ENCODE results near the gene THBS4. TPM values are rescaled to one million over a fixed set of nuclear protein-coding genes. Genes with fewer than 3 reads are reported as not detected.
"Not testable (repeated sequence)": the region's sequence is repeated elsewhere in the genome, so short reads cannot be mapped to it uniquely, and the experiment has no call there.

Gene THBS4
- total RNA-seq, 2 donors from 2014 or later: 1.7 to 3.5 TPM

- Mint-ChIP-seq H3K27me3 (no peaks in the 10 kb centered on the region), H3K9me3 (no peaks in the 10 kb centered on the region), H3K27ac (peak overlapping the region; percentile 8), H3K4me1 (peaks cover 17% of the 10 kb centered on the region), H3K36me3 (ENCODE audit: low read depth) (no peaks in the 10 kb centered on the region), H3K4me3 (no peak overlapping the region)
- ATAC-seq (replicated peaks): no peak
These were observed 71.8 kb downstream of the THBS4 start for GRCh38 chr5:80106916-80107315.

DNA sequence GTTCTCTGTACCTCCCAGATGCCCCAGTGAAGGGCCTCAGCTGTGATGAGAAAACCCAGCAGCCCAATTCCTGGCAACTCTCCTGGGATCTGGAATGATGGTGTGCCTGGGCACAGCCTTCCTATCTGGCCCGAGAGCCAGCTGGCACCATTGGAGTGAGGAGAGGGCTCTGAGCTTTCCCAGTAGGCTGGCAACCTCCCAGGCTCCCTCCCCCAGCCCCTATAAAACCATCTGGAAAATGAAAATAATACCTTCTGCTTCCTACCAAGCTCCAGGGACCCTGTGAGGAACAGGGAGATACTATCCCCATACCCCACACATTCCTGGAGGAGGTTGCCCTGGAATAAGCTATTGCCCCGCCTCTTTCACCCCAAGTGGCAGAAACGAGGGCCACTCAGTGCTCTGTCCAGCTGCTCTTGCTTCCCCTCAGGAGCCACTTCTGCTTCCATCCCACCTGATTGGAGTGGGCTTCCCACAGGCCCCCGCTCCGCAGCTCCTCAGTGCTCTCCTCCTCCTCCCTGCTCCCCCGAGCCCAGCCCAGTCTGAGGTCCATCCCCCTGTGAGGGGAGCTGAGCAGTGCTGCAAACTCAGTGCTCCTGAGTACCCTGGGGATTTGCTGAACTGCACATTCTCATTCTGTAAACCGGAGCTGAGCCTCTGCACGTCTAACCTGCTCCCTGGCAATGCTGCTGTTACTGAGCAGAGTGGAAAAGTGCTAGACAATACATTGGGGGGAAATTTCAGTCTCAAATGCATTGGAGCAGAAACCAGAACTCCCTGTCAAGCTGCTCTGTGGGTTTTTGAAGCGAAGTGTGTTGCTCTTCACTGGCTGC lies 74.7 kb downstream of the THBS4 start:
- H3K36me3 Mint-ChIP-seq (ENCODE audit: low read depth): peaks cover 7% of the 10 kb centered on the region
- ATAC-seq (replicated peaks): no peak
- H3K4me3 Mint-ChIP-seq: no peak overlapping the region
- peak overlapping the region; percentile 50 for H3K27ac Mint-ChIP-seq
- no peaks in the 10 kb centered on the region for H3K9me3 Mint-ChIP-seq
- H3K27me3 Mint-ChIP-seq: no peaks in the 10 kb centered on the region
- peaks cover 10% of the 10 kb centered on the region for H3K4me1 Mint-ChIP-seq

GRCh38 chr5:80111376-80111990 lies 76.3 kb downstream of the THBS4 start:
- H3K27me3 Mint-ChIP-seq: not testable (repeated sequence)

GRCh38 chr5:80114860-80115259 lies 79.7 kb downstream of the THBS4 start:
- peaks cover 8% of the 10 kb centered on the region for H3K4me1 Mint-ChIP-seq
- ATAC-seq (replicated peaks): no peak
- H3K4me3 Mint-ChIP-seq: no peak overlapping the region
- H3K27ac Mint-ChIP-seq: no peak overlapping the region
- H3K9me3 Mint-ChIP-seq: no peaks in the 10 kb centered on the region
- H3K27me3 Mint-ChIP-seq: no peaks in the 10 kb centered on the region
- H3K36me3 Mint-ChIP-seq (ENCODE audit: low read depth): peaks cover 7% of the 10 kb centered on the region

More at GRCh38 chr5:80111376-80111990, 76.3 kb downstream of the THBS4 start:
- not testable (repeated sequence) for H3K4me1 Mint-ChIP-seq; H3K4me3 Mint-ChIP-seq; H3K36me3 Mint-ChIP-seq (ENCODE audit: low read depth); ATAC-seq (replicated peaks); H3K9me3 Mint-ChIP-seq
- peak overlapping the region; percentile 15 for H3K27ac Mint-ChIP-seq

DNA sequence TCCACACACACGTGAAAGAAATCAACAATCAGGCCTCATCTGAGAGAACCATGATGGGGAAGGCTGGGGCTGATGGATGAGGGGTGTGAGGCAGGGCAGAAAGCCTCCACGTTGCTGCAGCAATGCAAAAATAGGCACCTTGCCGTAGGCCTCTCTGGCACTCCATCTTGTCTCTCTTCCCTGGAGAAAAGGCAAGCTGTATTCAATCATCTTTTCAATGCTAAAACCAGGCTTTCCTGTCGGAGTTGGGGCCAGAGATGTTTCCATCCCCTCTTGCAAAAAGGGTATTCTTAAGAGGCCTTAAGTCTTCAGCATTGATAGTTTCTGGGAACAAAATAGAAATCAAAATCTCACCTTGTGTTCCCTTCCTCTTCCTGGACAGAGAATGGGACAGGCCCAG lies 80.9 kb downstream of the THBS4 start:
- Mint-ChIP-seq H3K4me1 (peaks cover 12% of the 10 kb centered on the region), H3K27me3 (no peaks in the 10 kb centered on the region), H3K9me3 (no peaks in the 10 kb centered on the region), H3K27ac (peak overlapping the region; percentile 51), H3K4me3 (no peak overlapping the region), H3K36me3 (ENCODE audit: low read depth) (peaks cover 7% of the 10 kb centered on the region)
- ATAC-seq (replicated peaks): no peak

DNA sequence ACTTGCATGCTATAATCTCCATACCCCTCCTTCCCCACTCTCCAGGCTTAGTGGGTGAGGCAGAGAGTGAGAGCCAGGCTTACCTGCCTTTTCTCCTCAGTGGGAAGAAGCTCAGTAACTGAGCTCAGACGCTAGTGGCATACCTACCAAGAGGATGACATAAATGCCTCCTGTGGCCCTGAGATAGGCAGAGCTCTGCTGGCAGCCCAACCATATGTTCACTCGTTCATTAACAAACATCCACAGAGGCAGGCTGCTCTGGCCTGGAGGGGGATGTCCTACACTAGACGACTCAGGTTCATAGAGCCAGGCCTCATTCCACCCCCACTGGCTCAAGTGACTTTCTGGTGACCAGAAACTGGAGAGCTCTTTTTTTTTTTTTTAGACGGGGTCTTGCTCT lies 81.3 kb downstream of the THBS4 start:
- Mint-ChIP-seq H3K27me3 (no peaks in the 10 kb centered on the region), H3K4me3 (peak overlapping the region; percentile 26), H3K36me3 (ENCODE audit: low read depth) (peaks cover 7% of the 10 kb centered on the region), H3K9me3 (no peaks in the 10 kb centered on the region), H3K4me1 (peaks cover 12% of the 10 kb centered on the region), H3K27ac (no peak overlapping the region)
- no peak for ATAC-seq (replicated peaks)

DNA sequence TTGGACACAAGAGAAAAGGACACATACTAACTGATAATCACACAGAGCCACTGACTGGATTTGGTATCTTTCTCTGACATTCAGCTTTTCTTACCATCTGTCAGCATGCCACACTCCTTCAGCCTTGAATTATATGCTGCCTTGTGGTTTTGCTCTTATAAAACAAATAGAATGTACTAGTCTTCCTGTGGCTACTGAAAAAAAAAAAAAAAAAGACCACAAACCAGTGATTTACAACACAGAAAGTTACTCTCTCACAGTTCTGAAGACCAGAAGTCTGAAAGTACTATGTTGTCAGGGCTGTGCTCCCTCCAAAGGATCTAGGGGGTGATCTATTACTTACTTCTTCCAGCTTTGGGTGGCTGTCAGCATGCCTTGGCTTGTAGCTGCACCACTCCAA lies 82.3 kb downstream of the THBS4 start:
- Mint-ChIP-seq H3K4me3 (no peak overlapping the region), H3K27ac (peak overlapping the region; percentile 14), H3K9me3 (no peaks in the 10 kb centered on the region), H3K4me1 (peaks cover 16% of the 10 kb centered on the region), H3K27me3 (no peaks in the 10 kb centered on the region), H3K36me3 (ENCODE audit: low read depth) (peaks cover 7% of the 10 kb centered on the region)
- ATAC-seq (replicated peaks): peak; percentile 75

- H3K27me3 Mint-ChIP-seq: no peaks in the 10 kb centered on the region
These were observed 84.2 kb downstream of the THBS4 start for GRCh38 chr5:80119372-80119771.

GRCh38 chr5:80122579-80122978 lies 87.4 kb downstream of the THBS4 start:
- peaks cover 34% of the 10 kb centered on the region for H3K4me1 Mint-ChIP-seq
- H3K9me3 Mint-ChIP-seq: no peaks in the 10 kb centered on the region
- no peak overlapping the region for H3K27ac Mint-ChIP-seq
- H3K27me3 Mint-ChIP-seq: no peaks in the 10 kb centered on the region
- ATAC-seq (replicated peaks): no peak
- H3K4me3 Mint-ChIP-seq: no peak overlapping the region
- H3K36me3 Mint-ChIP-seq (ENCODE audit: low read depth): peaks cover 11% of the 10 kb centered on the region

More at GRCh38 chr5:80119372-80119771, 84.2 kb downstream of the THBS4 start:
- Mint-ChIP-seq H3K4me1 (peaks cover 22% of the 10 kb centered on the region), H3K9me3 (no peaks in the 10 kb centered on the region), H3K36me3 (ENCODE audit: low read depth) (peaks cover 1% of the 10 kb centered on the region), H3K27ac (no peak overlapping the region), H3K4me3 (no peak overlapping the region)
- ATAC-seq (replicated peaks): no peak

GRCh38 chr5:80124121-80124918 lies 89.2 kb downstream of the THBS4 start:
- ATAC-seq (replicated peaks): no peak
- H3K9me3 Mint-ChIP-seq: no peaks in the 10 kb centered on the region
- H3K4me1 Mint-ChIP-seq: peaks cover 37% of the 10 kb centered on the region
- peaks cover 11% of the 10 kb centered on the region for H3K36me3 Mint-ChIP-seq (ENCODE audit: low read depth)
- no peak overlapping the region for H3K27ac Mint-ChIP-seq
- H3K27me3 Mint-ChIP-seq: no peaks in the 10 kb centered on the region
- H3K4me3 Mint-ChIP-seq: peak overlapping the region; percentile 71

GRCh38 chr5:80125022-80125961 lies 90.1 kb downstream of the THBS4 start:
- no peak for ATAC-seq (replicated peaks)
- Mint-ChIP-seq H3K4me1 (peaks cover 34% of the 10 kb centered on the region), H3K27me3 (no peaks in the 10 kb centered on the region), H3K36me3 (ENCODE audit: low read depth) (peaks cover 11% of the 10 kb centered on the region), H3K27ac (peak overlapping the region; percentile 80), H3K9me3 (no peaks in the 10 kb centered on the region), H3K4me3 (peak overlapping the region; percentile 71)

- Mint-ChIP-seq H3K4me1 (peaks cover 34% of the 10 kb centered on the region), H3K27me3 (no peaks in the 10 kb centered on the region), H3K9me3 (peaks cover 5% of the 10 kb centered on the region), H3K36me3 (ENCODE audit: low read depth) (peaks cover 11% of the 10 kb centered on the region), H3K27ac (peak overlapping the region; percentile 80), H3K4me3 (peak overlapping the region; percentile 71)
- peak; percentile 87 for ATAC-seq (replicated peaks)
These were observed 90.9 kb downstream of the THBS4 start for GRCh38 chr5:80125962-80126480.

GRCh38 chr5:80127116-80127552 lies 92.0 kb downstream of the THBS4 start:
- ATAC-seq (replicated peaks): peak; percentile 62
- H3K27ac Mint-ChIP-seq: peak overlapping the region; percentile 80
- H3K4me1 Mint-ChIP-seq: peaks cover 43% of the 10 kb centered on the region
- H3K27me3 Mint-ChIP-seq: no peaks in the 10 kb centered on the region
- peaks cover 11% of the 10 kb centered on the region for H3K36me3 Mint-ChIP-seq (ENCODE audit: low read depth)
- H3K9me3 Mint-ChIP-seq: peaks cover 9% of the 10 kb centered on the region
- H3K4me3 Mint-ChIP-seq: peak overlapping the region; percentile 17
